ELR (cell line): ENCODE results near the gene PSMB1.
"Not testable (repeated sequence)": the region's sequence is repeated elsewhere in the genome, so short reads cannot be mapped to it uniquely, and the experiment has no call there.

Experiments
- DNase-seq: peaks from one replicate; pipeline ENCODE4 v3.0.0-alpha.2; 2015; ENCODE audit warnings: low read depth

The PSMB1 gene

GRCh38 chr6:170502733-170503413 lies 50.2 kb downstream of the PSMB1 start:
- not testable (repeated sequence) for DNase-seq

- not testable (repeated sequence) for DNase-seq
These were observed 50.8 kb downstream of the PSMB1 start for GRCh38 chr6:170502268-170502667.

DNA sequence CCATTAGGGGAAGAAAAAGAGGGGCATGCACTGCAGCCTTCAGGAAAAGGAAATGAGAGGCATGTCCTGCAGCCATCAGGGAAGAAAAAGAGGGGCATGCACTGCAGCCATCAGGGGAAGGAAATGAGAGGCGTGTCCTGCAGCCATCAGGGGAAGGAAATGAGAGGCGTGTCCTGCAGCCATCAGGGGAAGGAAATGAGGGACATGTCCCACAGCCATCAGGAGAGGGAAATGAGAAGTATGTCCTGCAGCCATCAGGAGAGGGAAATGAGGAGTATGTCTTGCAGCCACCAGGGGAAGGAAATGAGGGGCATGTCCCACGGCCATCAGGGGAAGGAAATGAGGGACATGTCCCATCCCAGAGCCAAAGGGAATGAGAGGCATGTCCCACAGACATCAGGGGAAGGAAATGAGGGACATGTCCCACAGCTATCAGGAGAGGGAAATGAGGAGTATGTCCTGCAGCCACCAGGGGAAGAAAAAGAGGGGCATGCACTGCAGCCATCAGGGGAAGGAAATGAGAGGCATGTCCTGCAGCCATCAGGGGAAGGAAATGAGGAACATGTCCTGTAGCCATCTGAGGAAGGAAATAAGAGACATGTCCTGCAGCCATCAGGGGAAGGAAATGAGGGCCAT lies 52.0 kb downstream of the PSMB1 start:
- no peak for DNase-seq

DNA sequence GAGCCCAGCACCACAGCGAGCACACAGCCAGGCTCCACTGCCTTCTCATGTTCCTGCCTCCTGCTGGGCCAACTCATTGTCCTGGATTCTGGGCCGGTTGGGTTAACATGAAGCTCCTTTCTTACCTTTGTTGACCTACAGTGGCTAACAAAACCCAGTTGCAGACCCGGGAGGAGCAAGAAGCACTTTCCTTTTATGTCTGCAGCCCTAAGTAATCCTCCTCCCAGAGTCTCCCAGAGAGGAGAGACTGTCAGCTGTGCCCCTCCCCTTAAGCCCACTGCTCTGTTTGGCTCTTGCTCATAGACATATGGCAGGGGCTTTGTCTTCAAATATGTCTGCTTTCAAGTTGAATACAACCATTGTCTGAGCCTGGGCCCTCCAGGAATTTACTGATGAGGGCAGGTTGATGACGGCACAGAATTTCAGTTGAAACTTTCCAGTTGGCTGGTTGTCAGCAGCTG lies 55.2 kb downstream of the PSMB1 start:
- peak; percentile 7 for DNase-seq

GRCh38 chr6:170493354-170493753 lies 59.8 kb downstream of the PSMB1 start:
- DNase-seq = no peak

DNA sequence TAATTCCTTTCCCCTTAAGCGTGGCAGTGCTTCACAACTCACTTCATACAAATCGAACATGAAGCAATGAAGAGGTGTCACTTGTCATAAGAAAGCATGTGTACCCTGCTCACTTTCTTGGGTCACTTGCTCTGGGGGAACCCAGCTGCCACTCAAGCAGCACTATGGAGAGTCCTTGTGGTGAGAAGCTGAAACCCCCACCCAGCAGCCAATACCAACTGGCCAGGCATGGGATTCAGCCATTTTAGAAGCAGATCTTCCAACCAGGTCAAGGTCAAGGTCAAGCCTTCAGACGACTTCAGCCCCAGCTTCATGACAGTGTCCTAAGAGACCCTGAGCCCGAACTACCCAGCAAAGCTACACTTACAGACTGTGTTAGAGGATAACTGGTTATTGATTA lies 62.8 kb downstream of the PSMB1 start:
- DNase-seq = no peak

DNA sequence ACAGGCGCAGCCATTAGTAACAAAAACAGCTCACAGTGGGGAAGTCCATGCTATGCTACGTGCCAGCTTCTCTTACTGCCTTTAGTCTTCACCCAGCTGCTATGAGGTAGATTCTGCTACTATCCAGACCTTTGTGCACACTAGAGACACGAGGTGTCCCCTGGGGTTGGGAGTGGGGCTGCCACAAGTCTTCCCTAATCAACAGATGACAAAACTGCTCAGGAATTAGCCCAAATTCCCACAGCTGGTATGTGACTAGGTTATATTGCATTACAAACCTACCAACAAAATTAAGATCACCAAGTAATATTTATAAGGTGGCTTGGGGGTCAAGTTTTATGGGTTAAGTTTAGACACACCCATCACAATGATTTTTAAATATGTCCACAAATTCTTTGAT lies 63.3 kb downstream of the PSMB1 start:
- no peak for DNase-seq

GRCh38 chr6:170487707-170488329 lies 65.3 kb downstream of the PSMB1 start:
- DNase-seq = no peak

GRCh38 chr6:170485159-170485558 lies 67.9 kb downstream of the PSMB1 start:
- DNase-seq = no peak
